ENCODE results near the gene TM2D1. TPM values are rescaled to one million over a fixed set of nuclear protein-coding genes. Genes with fewer than 3 reads are reported as not detected.

Gene TM2D1
- total and polyA plus RNA-seq, 9 of the 15 experiments (the other 6 are each of a cell fraction or from before 2014, with no cell fraction given), result 24.5 to 65.2 (median 47.7) TPM

GRCh38 chr1:61637470-61637869 is 87.5 kb downstream of the TM2D1 start:
- Histone ChIP-seq H3K9ac (ENCODE audit: insufficient read depth in 1 of 2, low read depth in 2 of 2, low read length in 2 of 2) (no peak overlapping the region), H2AFZ (ENCODE audit: low read depth, low read length) (no peak overlapping the region), H3K36me3 (ENCODE audit: control insufficient read depth, insufficient read depth, low read length) (no peaks in the 10 kb centered on the region), H3K27me3 (ENCODE audit: control insufficient read depth in 2 of 2, insufficient read depth in 2 of 2, low read length in 2 of 2) (peaks cover 11% of the 10 kb centered on the region in 2 experiments; a peak in 2 of 5 replicates), H3K4me1 (replicated peaks in 1 of 2; ENCODE audit: control insufficient read depth in 2 of 2, insufficient read depth in 2 of 2, low read length in 2 of 2) (peaks cover 0 to 8% of the 10 kb centered on the region in 2 experiments; a peak in 1 of 5 replicates), H3K27ac (ENCODE audit: extremely low read depth, low read depth, low read length) (no peak overlapping the region), H4K20me1 (replicated peaks; ENCODE audit: control insufficient read depth, insufficient read depth, low read length) (no peaks in the 10 kb centered on the region), H3K4me3 (no peak overlapping the region), H3K79me2 (ENCODE audit: control insufficient read depth, insufficient read depth, low read length) (no peaks in the 10 kb centered on the region), H3K4me2 (ENCODE audit: insufficient read depth, low read length) (no peak overlapping the region), H3K9me3 (replicated peaks; ENCODE audit: control insufficient read depth, insufficient read depth, low read depth, low read length) (no peaks in the 10 kb centered on the region), H3K9me1 (ENCODE audit: control insufficient read depth, insufficient read depth, low read length) (no peaks in the 10 kb centered on the region)
- 19% methylated on average over 2 of the region's 2 CpGs for WGBS (ENCODE audit: insufficient coverage, low coverage, missing lambda C conversion rate)
- in situ Hi-C loops (cut with MboI) (no loop called here), intact Hi-C loops (cut with micrococcal nuclease) (no loop called here)
- ATAC-seq (no peak), DNase-seq (ENCODE audit: extremely low read depth in 1 of 4, low spot score in 3 of 4) (no peak), FAIRE-seq (no peak)
- BruUV-seq (replicated peaks), result no TSS peak
- ChIA-PET POLR2A (interaction anchor here (0.5 kb wide), 1 partner anchor 349 kb away, joined by 4 read pairs; no protein-coding TSS in a partner anchor), CTCF (ENCODE audit: low intra/inter-chr PET ratio) (no interaction called here)
- no peak for TF ChIP-seq PHB (CRISPR knock-in tag; IDR thresholded peaks at IDR 0.05)

GRCh38 chr1:61636814-61637213 is 88.1 kb downstream of the TM2D1 start:
- FAIRE-seq, result no peak
- TF ChIP-seq CBX8 (IDR thresholded peaks at IDR 0.05; ENCODE audit: borderline replicate concordance, extremely low read depth, low read depth, low read length, poor library complexity, severe bottlenecking) (peak; percentile 91), DMBX1 (CRISPR knock-in tag; IDR thresholded peaks at IDR 0.05; ENCODE audit: borderline replicate concordance) (no peak)

More at GRCh38 chr1:61636814-61637213, 88.1 kb downstream of the TM2D1 start:
- H3K9me1 ChIP-seq (ENCODE audit: control insufficient read depth, insufficient read depth, low read length), result no peaks in the 10 kb centered on the region
- H3K9me3 ChIP-seq (replicated peaks; ENCODE audit: control insufficient read depth, insufficient read depth, low read depth, low read length), result no peaks in the 10 kb centered on the region
- no peak overlapping the region for H3K27ac ChIP-seq (ENCODE audit: extremely low read depth, low read depth, low read length)
- H3K4me1 ChIP-seq (replicated peaks in 1 of 2; ENCODE audit: control insufficient read depth in 2 of 2, insufficient read depth in 2 of 2, low read length in 2 of 2), result peaks cover 0 to 8% of the 10 kb centered on the region in 2 experiments; a peak in 1 of 5 replicates
- no peaks in the 10 kb centered on the region for H4K20me1 ChIP-seq (replicated peaks; ENCODE audit: control insufficient read depth, insufficient read depth, low read length)
- 3% methylated on average over 3 of the region's 3 CpGs for WGBS (ENCODE audit: insufficient coverage, low coverage, missing lambda C conversion rate)
- H3K4me3 ChIP-seq, result no peak overlapping the region
- ChIA-PET CTCF (ENCODE audit: low intra/inter-chr PET ratio) (no interaction called here), POLR2A (no interaction called here)
- H3K36me3 ChIP-seq (ENCODE audit: control insufficient read depth, insufficient read depth, low read length), result no peaks in the 10 kb centered on the region
- no TSS peak for BruUV-seq (replicated peaks)
- no peak overlapping the region for H3K4me2 ChIP-seq (ENCODE audit: insufficient read depth, low read length)
- ATAC-seq (no peak), DNase-seq (ENCODE audit: extremely low read depth in 1 of 4, low spot score in 3 of 4) (no peak)
- H3K27me3 ChIP-seq (ENCODE audit: control insufficient read depth in 2 of 2, insufficient read depth in 2 of 2, low read length in 2 of 2), result peaks cover 11 to 18% of the 10 kb centered on the region in 2 experiments; a peak in 3 of 5 replicates
- H3K79me2 ChIP-seq (ENCODE audit: control insufficient read depth, insufficient read depth, low read length), result no peaks in the 10 kb centered on the region
- in situ Hi-C loops (cut with MboI), result no loop called here
- H3K9ac ChIP-seq (ENCODE audit: insufficient read depth in 1 of 2, low read depth in 2 of 2, low read length in 2 of 2), result no peak overlapping the region
- H2AFZ ChIP-seq (ENCODE audit: low read depth, low read length), result no peak overlapping the region
- intact Hi-C loops (cut with micrococcal nuclease), result no loop called here

Measured in K562 (cell line).